NCI-H1930 (cell line): Measurements from ENCODE around the gene PRSS37.
"Not testable (repeated sequence)": the region's sequence is repeated elsewhere in the genome, so short reads cannot be mapped to it uniquely, and the experiment has no call there.

ENCODE experiments used
- DNase-seq, 2 experiments: peaks; one replicate each; lab custom pipeline; 2025; lab: John Stamatoyannopoulos, UW

PRSS37 gene, protein sequence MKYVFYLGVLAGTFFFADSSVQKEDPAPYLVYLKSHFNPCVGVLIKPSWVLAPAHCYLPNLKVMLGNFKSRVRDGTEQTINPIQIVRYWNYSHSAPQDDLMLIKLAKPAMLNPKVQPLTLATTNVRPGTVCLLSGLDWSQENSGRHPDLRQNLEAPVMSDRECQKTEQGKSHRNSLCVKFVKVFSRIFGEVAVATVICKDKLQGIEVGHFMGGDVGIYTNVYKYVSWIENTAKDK

DNA sequence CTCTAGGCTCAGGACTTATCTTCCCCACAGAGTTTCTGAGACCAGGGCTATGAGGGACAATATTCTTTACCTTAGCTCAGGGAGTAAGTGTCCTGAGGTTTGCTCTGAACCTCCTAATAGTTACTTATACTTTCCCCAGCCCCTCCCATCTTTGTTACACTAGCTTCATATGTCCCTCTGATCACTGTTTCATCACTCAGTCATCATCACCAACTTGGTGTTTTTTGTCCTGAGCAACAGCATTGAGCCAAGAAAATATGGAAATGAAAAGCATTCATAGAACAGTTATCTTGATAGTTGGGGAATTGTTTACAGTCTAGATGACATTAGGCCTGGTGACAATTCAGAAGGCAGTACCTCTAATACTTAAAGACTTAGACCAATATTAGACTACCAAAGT lies at the start of gene PRSS37:
TSS of gene PRSS37 (minus strand) at position 101 of the 400 bp plus-strand sequence. CDS start 436 bp downstream, outside the sequence.
- no peak for DNase-seq

DNA sequence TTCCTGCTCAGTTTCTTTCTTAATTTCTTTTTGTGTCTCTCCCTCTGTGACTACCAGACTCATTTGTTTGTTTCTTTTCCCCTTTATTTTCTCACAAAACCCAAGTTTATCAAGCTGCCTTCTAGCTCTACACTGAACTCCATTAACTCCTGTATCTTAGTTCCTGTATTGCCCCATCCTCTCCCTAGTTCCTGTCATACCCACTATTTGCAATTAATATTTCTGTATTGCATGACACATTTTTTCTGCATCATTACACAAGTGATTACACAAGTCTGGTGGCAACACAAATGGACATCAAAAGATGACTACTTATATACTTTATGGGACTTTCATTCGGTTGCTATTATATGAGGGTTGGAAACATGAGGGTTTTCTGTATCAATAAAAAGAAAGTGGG lies 48.0 kb upstream of the PRSS37 start:
- no peak for DNase-seq

DNA sequence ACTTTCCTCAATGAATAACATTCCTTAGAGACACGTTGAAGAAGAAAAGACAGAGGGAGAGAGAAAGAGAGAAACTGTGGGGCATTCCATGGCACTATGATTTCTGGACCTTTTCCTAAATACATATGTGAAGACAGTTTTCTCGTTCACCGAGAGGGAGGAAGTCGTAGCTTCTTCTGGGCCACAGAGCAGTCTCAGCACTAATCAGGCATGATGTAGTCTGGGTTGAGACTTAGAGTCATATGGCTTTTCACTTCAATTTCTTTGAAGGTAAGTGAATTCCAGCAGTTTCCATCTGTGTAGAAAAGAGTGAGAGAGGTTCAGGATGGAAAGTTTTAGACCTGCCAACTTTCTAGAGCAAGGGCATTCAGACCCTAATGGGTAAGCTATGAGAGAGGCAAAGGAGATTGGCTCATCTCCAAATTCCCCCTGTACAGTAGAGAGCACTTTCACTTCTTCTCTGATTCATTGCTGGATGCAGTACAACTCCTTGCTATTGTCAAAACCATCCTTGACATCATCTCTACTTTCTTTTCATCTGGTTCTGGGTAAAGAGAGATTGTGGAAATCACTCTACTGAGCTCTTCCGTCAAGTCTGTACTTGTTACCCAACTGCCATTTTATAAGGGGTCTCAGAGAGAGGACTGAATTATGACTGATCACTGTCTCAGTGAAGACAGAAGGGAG lies 43.4 kb upstream of the PRSS37 start:
- DNase-seq = no peak

DNA sequence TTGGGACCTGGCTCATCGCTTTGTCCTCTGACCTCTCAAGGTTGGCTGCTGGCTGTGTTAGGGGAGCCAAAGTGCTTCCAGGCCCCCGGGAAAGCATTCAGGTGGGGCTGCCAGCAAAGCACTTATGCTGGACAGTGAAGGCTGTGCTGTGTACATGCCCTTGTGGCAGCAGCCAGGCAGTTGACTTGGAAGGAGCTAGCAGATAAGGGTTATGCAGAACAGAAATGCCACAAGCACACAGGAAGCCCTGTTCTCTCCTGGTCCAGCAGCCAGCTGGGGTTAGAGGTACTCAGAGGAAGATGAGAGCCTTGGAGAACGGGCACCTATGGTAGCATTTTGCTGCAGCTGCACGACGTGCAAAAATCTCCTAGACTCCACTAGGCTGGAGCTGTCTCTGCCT lies 39.7 kb upstream of the PRSS37 start:
- DNase-seq = no peak

DNA sequence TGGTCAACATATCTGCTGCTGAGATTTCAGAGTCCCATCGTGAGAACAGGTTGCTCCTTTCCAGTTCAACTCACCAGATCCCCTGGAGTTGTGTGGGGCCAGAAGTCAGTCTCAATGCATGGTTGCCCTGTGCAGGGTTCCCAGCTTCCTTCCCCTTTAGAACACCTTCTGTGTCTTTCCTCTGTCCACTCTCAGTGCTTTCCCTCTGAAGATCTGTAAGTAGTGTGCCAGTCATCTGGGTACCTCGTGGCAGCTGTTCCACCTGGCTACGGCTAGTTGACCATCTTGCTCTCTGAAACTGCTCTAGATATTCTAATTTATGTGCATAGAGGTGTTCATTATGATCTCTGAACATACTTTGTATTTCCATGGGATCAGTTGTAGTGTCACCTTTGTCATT lies 36.1 kb upstream of the PRSS37 start:
- no peak for DNase-seq

DNA sequence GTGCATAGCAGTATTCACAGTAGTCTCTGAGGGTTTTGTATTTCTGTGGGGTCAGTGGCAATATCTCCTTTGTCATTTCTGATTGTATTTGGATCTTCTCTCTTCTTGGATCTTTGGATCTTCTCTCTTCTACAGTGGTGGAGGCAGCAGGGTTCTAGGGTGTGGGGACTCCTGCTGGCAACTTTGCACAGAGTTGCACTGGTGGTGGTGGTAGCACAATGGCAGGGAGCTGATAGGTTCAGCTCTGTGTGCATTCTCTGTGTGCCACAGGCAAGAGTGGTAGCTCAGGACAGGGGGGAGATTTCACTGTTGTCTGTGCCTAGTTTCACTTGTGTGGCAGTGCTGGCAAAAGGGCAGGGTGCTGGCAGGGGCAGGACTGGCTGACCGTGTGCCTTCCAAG lies 35.1 kb upstream of the PRSS37 start:
- no peak for DNase-seq

DNA sequence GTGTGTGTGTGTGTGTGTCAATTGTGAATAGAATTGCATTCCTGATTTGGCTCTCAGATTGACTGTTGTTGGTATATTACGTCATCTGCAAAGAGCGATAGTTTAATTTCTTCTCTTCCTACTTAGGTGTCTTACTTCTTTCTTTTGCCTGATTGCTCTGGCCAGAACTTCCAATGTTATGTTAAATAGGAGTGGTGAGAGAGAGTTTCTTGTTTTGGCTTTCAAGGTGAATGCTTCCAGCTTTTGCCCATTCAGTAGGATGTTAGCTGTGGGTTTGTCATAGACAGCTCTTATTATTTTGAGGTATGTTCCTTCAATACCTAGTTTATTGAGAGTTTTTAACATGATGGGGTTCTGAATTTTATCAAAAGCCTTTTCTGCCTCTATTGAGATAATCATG lies 34.2 kb upstream of the PRSS37 start:
- DNase-seq = no peak

DNA sequence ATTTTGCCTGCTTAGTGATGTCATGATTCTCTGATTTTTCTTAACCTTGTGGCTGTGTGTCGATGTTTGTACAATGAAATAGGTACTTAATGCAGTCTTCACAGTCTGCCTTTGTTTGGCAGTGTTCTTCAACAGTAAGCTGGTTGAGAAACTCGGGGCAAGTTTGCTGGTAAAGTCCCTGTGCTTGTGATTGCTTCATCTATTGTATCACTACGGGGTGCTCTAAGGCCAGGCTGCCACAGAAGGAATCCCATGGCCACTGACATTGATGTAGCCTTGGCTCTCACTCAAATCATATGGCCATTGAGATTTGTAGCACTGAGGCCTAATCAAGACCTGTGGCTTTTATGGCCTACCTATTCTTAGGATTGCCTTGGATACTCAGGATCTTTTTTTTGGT lies 33.5 kb upstream of the PRSS37 start:
- DNase-seq = no peak

DNA sequence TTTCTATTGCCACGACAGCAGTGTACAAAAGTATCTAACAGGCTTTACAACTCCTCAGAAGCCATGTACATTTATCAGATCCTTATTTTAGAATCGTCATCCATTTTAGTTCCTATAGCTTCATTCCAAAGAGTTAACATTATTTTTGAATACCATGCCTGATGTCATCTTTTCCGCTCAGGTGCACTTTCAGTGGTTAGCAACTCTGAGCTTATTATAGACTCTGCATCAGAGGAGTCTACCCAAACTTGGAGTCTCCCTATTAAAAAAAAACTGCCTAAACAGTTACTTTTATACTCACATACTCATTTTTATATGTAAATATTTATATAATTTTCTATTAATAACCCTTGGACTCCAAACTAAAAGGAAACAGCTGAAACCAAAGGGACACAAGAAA lies 31.6 kb upstream of the PRSS37 start:
- DNase-seq = no peak

DNA sequence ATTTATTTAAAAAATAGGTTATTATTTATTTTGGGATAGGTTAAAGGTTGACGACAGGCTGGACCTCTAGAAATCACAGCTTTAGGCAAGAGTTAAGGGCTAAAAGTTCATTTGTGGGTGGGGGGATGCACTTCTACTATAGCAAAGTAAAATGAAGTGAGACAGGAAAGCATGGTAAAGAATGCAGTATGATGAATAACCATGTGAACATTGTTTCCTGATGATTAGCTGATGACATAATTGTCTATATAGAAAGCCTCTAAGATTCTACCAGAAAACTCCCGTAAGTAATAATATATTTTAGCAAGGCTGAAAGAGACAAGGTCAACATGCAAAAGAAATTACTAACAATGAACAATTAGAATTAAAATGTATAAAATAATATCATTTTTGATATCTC lies 25.7 kb upstream of the PRSS37 start:
- DNase-seq = no peak

DNA sequence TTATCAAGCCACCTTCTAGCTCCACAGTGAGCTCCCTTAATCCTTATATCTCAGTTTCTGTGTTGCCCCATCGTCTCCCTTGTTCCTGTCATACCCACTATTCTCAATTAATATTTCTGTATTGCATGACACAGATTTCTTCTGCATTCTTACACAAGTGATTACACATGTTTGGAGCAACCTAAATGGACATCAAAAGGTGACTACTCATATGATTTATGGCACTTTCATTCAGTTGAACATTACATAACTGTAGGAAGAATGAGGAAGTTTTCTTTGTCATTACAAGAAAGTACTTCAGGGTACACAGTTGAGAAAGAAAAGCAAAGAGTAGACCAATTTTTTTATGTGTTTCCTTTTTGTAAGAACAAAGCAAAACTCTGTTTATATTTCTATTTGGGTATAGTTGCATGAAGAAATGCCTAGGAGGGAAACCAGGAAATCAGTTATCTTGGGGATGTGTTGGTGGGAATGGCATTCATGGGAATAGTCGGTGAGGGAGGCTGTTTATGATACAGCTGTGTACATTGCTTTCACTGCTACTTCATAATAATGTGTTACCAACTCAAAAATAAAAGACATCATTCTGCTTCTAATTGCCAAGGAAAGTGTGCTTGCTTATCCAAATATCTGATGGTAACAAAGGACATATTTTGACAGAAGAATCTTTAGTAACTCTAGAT lies 23.6 kb upstream of the PRSS37 start:
- DNase-seq = no peak

DNA sequence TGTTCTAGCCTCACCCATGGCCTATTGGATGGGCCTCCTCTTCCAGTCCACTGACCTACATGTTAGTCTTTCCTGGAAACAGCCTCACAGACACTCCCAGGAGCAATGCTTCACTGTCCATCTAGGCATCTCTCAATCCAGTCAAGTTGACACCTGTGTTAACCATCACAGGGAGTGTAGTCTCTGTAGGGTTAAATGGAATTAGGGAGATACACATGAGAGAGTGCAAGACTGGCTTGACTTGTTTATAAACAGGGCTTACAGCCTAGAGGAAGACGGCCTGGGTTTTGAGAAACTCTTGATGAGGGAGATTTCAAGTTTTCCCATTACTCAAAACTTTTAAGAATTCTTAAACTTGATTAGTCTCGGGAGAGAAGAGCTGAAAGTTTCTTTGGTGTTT lies 18.9 kb upstream of the PRSS37 start:
- no peak for DNase-seq

DNA sequence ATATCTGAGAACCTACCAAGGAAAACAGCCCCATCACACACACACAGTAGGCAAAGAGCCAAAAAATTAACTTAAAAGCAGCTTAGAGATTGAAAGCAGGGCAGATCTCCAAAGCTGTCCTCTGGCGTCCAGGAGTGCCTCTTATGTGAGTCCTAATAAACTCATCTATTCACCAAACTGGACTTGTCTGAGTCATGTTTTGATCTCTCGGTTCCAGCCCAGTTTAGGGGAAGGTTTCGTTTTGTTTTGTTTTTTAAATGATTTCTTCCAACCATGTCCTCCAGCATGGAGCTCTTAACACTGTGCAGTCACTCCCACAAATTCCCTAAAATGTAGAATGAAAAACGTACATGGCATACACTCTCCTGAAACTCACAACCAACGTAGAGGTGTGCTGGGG lies 6.7 kb upstream of the PRSS37 start:
- no peak for DNase-seq

DNA sequence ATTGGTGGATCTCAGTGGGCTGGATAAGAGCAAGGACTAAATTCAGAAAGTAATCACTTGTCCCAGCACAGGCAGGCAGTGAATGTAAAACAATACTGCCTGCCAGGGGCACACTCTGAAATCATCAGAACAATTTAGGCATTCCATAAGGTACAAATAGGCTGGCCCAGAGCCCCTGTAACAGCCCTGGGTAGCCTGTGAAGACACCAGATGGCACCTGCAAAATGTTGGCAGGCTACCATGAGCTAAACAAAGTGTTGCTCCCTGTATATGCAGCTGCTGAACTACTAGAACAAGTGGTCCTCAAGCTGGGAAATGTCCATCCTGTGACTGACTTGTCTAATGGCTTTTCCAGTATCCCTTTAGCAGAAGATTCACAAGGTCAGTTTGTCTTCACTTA lies 3.0 kb upstream of the PRSS37 start:
- DNase-seq = no peak

DNA sequence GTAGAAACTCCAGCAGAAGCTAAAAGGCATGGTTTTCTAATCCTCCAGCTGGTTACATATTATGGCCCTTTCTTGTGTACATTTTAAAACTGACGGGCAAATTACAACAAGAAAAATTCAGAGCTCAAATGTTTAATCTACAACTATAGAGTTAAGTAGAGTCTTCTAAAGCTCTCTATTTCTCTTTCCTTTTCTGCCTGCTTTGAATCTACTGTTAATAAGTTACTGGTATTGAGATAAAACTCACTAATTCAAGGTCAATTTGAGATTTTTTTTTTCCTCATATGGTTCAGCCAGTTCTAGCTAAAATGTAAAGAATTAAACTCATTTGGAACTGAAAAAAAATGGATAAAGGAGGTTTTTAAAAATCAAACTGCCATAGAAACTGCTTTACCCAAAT lies 1.6 kb upstream of the PRSS37 start:
- no peak for DNase-seq

DNA sequence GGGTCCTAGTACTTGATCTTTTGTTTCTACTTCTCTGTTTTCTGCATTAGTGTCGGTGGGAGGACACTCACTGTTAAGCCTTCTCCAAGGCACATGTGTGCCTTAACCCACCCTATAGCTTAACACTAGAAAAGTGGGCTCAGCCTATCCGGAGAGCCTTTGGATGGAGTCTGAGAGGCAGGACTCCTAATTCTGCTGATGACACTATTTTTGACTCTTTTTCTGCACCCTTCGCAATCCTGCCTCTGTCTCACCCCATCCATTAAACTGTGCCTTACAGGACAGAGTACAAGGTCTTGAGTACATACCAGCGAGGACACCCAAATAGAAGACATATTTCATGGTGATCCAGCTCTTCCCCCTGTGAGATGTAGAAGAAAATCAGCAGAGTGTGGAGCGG lies 577 bp downstream of the PRSS37 start:
- DNase-seq = no peak

DNA sequence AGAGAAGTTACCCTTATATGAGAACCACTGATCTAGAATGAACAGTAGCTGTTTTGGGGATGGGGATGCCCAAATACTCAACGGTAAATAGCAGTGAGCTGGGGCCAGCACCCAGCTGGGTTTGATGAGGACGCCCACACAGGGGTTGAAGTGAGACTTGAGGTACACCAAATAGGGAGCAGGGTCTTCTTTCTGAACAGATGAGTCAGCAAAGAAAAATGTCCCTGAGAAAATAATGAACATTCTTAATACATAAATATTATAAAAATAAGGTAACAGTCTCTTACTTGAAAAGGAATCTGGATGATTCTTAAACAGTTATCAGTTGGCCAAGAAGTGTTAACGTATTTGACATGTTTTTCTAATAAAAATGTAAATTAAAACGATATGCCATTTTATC lies 2.0 kb downstream of the PRSS37 start:
- no peak for DNase-seq

DNA sequence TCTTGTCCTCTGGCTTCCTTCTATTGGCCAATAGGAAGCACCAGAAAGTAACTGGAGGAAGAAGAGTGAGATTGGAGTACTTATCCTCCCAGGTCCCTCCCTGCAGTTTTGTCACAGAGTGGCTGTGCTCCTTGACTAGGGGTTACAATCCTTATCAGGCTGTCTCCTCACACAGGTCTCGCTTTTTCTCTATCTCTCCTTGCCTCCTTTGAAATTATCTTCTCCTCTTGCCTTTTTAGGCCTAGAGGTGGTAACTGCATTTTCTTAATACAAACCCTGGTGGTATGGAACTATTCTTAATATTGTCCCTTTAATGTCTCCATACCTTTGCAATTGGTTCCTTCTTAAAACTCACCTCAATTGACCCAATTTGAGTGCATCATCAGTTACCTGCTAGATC lies 2.7 kb downstream of the PRSS37 start:
- DNase-seq = no peak

DNA sequence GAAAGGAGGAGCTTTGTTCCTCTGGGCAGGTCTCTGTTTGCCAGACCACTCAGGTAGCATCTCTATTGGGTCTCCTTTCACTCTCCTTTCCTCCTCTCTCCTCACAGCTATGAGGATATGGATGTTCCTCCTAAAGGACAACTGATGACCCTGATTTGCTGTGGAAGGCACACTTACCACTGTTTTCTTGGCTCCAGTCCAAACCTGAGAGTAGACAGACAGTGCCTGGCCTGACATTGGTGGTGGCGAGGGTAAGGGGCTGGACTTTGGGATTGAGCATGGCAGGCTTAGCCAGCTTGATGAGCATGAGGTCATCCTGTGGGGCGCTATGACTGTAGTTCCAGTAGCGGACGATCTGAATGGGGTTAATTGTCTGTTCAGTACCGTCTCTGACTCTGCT lies 3.6 kb downstream of the PRSS37 start:
- no peak for DNase-seq

DNA sequence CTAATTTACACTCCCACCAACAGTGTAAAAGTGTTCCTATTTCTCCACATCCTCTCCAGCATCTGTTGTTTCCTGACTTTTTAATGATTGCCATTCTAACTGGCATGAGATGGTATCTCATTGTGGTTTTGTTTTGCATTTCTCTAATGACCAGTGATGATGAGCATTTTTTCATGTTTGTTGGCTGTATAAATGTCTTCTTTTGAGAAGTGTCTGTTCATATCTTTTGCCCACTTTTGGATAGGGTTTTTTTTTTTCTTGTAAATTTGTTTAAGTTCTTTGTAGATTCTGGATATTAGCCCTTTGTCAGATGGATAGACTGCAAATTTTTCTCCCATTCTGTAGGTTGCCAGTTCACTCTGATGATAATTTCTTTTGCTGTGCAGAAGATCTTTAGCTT lies 18.9 kb downstream of the PRSS37 start:
- not testable (repeated sequence) for DNase-seq

DNA sequence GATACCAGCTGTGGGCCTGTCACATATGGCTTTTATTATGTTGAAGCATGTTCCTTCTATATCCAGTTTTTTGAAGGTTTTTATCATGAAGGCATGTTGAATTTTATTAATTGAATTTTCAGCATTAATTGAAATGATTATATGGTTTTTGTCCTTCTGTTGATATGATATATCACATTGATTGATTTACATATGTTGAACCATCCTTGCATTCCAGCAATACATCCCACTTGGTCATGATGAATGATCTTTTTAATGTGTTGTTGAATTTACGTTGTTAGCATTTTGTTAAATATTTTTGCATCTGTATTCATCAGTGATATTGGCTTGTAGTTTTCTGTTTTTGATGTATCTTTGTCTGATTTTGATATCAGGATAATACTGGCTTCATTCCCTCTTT lies 21.2 kb downstream of the PRSS37 start:
- no peak for DNase-seq

DNA sequence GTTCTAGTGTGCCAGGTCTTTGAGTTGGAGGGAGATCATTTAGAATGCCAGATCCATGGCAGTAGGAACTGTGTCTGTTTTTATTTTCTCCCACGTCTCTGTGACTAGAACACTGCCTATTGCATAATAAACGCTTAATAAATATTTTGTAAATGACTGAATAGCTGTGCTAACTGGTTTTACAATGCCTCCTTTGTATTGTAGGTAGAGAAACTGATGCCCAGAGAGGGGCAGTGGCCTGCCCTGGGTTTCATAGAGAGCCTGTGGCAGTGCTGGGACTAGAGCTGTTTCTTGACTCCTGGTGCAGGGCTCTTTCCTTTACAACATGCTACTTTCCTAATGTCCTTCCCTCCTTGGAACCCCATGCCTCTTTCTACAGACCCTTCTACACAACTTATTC lies 48.8 kb downstream of the PRSS37 start:
- no peak for DNase-seq

DNA sequence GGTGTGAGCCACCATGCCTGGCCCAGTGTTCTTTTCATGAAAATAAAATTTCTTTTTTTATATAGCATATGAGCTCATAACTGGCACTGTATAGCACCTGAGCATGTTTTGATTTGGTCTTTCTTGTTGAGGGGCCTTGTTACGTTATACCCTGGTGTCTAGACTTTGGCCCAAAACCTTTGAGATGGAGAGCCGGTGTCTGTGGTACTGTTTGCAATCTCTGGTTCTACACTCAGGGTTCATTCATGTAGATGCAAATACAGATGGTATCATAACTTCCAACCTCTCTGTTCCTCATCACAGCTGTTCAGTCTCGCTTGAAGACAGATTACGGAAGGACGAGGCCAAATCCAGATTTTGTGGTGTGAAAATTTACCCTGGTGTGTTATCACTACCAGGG lies 51.4 kb downstream of the PRSS37 start, which contains the start of gene TAS2R5:
TSS of gene TAS2R5 (plus strand) at position 301 of the 400 bp plus-strand sequence. CDS start 145 bp downstream, outside the sequence.
- DNase-seq = no peak
